GM12891 (cell line): ENCODE data around the gene ZNF143.

Source experiments
- PAX5 ChIP-seq: IDR thresholded peaks from 2 replicates; pipeline ENCODE4 v1.6.1; 2011; ENCODE audit warnings: low read length, moderate library complexity, mild to moderate bottlenecking; ENCODE audit not compliant: insufficient read depth, severe bottlenecking
- POLR2A ChIP-seq: IDR thresholded peaks from 2 replicates; pipeline ENCODE4 v1.6.1; 2011; ENCODE audit warnings: low read depth, low read length, control low read depth
- POLR2AphosphoS5 ChIP-seq: IDR thresholded peaks from 2 replicates; pipeline ENCODE4 v1.6.1; 2011; ENCODE audit warnings: low read depth, low read length, control low read depth
- POU2F2 ChIP-seq: IDR thresholded peaks from 2 replicates; pipeline ENCODE4 v1.6.1; 2011; ENCODE audit warnings: low read depth, mild to moderate bottlenecking, control low read depth, low read length, moderate library complexity
- TAF1 ChIP-seq: IDR thresholded peaks from 2 replicates; pipeline ENCODE4 v1.6.1; 2011; ENCODE audit warnings: low read depth, low read length, control low read depth

- TF ChIP-seq POLR2A: 0 out of 2 replicates have a peak, but pooled peaks have one; percentile 16
- TF ChIP-seq POU2F2: peak; percentile 38; the same call in 1 of the 2 replicates
- no peak for TF ChIP-seq PAX5
- peak; percentile 30 for TF ChIP-seq TAF1
- TF ChIP-seq POLR2AphosphoS5: no peak; the same call in 1 of the 2 replicates
These were observed 112.4 kb downstream of the ZNF143 start, which contains the start of gene WEE1 for GRCh38 chr11:9573052-9573774.
